WI38 (cell line): ENCODE data around the gene AMOT.
A peak's percentile ranks its signal among the peaks of the same experiment; 100 is the strongest.

ENCODE experiments used
- H3K4me3 ChIP-seq: 2 replicates; pipeline ENCODE4 v1.5.1; 2011; ENCODE audit warnings: low read depth, mild to moderate bottlenecking, control low read depth, low read length
- CTCF ChIP-seq: IDR thresholded peaks from 2 replicates; pipeline ENCODE4 v1.5.1; 2012; ENCODE audit warnings: low read depth, mild to moderate bottlenecking, control low read depth, low read length

AMOT gene

GRCh38 chrX:112840382-112841113 is at the start of gene AMOT:
Gene AMOT, minus strand, starts transcription at chrX:112840831. Its CDS starts 17,705 bp downstream, at chrX:112823126.
- TF ChIP-seq CTCF, result no peak
- H3K4me3 ChIP-seq, result peak within 1 kb of the TSS; percentile 61

- H3K4me3 ChIP-seq, result no peak overlapping the region
- no peak for TF ChIP-seq CTCF
Observed at GRCh38 chrX:112889400-112889799, 48.8 kb upstream of the AMOT start.

- no peak overlapping the region for H3K4me3 ChIP-seq
- no peak for TF ChIP-seq CTCF
Observed at GRCh38 chrX:112888916-112889315, 48.3 kb upstream of the AMOT start.

GRCh38 chrX:112877771-112878173 is 37.1 kb upstream of the AMOT start:
- no peak overlapping the region for H3K4me3 ChIP-seq
- TF ChIP-seq CTCF, result no peak

DNA sequence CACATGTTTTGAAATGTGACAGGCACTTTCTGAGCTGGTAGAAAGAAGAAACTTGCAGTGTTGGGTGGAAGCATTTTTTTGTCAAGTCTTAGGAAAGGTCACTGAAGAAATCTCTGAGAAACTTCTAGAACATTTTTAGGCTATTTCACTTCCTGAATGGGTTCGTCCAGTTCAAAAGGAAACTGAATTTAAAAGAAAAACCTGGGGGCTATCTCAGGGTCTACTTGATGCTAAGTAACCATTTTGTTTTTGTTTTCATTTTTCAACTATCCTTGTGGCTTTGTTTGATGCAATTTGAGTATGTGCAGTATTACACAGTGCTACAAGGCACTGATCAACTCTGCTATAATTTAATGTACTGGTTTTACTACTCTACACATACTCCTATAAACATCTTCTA is 34.0 kb upstream of the AMOT start:
- no peak overlapping the region for H3K4me3 ChIP-seq
- TF ChIP-seq CTCF, result no peak

DNA sequence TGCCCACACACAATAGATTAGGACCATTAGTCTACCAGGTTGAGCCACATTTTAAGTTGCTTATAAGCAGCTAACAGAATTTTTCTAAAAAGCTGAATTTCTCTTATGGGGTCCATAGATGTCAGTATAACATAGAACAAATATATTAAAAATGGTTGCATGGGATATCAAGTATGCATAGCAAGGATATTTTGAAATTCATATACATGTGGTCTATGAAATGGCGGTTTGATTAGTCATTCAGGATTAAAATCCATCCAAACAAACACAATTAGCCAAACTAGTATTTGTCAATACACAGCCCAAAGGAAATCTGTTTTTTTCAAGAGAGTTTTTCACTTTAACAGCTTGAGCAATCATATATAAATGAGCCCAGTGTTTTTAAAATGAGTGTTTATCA is 33.5 kb upstream of the AMOT start:
- no peak for TF ChIP-seq CTCF
- no peak overlapping the region for H3K4me3 ChIP-seq

- H3K4me3 ChIP-seq, result no peak overlapping the region
- TF ChIP-seq CTCF, result no peak
Observed at GRCh38 chrX:112868586-112868985, 28.0 kb upstream of the AMOT start.
